Smooth muscle cell (in vitro differentiated cells): ENCODE results near the gene CD320. TPM values are rescaled to one million over a fixed set of nuclear protein-coding genes. Genes with fewer than 3 reads are reported as not detected.

ENCODE experiments used
- DNase-seq: peaks from one replicate; lab custom pipeline; 2025; ENCODE audit not compliant: unreplicated experiment; lab: John Stamatoyannopoulos, UW
- H2AFZ ChIP-seq: fragments of 200-600 bp; sonication (generic); 2 replicates; pipeline ENCODE4 v1.6.0; 2016; ENCODE audit warnings: antibody characterized with exemption, low read depth, mild to moderate bottlenecking
- H3F3A ChIP-seq: fragments of 200-600 bp; sonication (generic); 2 replicates; pipeline ENCODE4 v1.6.0; 2017; ENCODE audit warnings: antibody characterized with exemption, low read depth
- H3K27ac ChIP-seq: fragments of 200-600 bp; sonication (generic); 2 replicates; pipeline ENCODE4 v1.5.1; 2016; ENCODE audit warnings: low read depth, mild to moderate bottlenecking
- H3K27me3 ChIP-seq: fragments of 200-600 bp; sonication (generic); 2 replicates; pipeline ENCODE4 v1.6.1; 2016; ENCODE audit warnings: low read depth, mild to moderate bottlenecking
- H3K36me3 ChIP-seq: fragments of 200-600 bp; sonication (generic); 2 replicates; pipeline ENCODE4 v1.5.1; 2016; ENCODE audit warnings: low read depth
- H3K4me1 ChIP-seq: fragments of 200-600 bp; sonication (generic); 2 replicates; pipeline ENCODE4 v1.5.1; 2016; ENCODE audit warnings: low read depth
- H3K4me2 ChIP-seq: fragments of 200-600 bp; sonication (generic); 2 replicates; pipeline ENCODE4 v1.6.0; 2016; ENCODE audit warnings: mild to moderate bottlenecking
- H3K4me3 ChIP-seq: fragments of 200-600 bp; sonication (generic); 2 replicates; pipeline ENCODE4 v1.5.1; 2016; ENCODE audit warnings: mild to moderate bottlenecking
- H3K79me2 ChIP-seq: fragments of 200-600 bp; sonication (generic); 2 replicates; pipeline ENCODE4 v1.6.0; 2016; ENCODE audit warnings: low read depth, mild to moderate bottlenecking
- H3K9ac ChIP-seq: fragments of 200-600 bp; sonication (generic); 2 replicates; pipeline ENCODE4 v1.6.0; 2016; ENCODE audit warnings: low read depth
- H3K9me3 ChIP-seq: fragments of 200-600 bp; sonication (generic); replicated peaks from 2 replicates; pipeline ENCODE4 v1.5.1; 2016; ENCODE audit warnings: low read depth
- H4K20me1 ChIP-seq: fragments of 200-600 bp; sonication (generic); 2 replicates; pipeline ENCODE4 v1.6.0; 2016; ENCODE audit warnings: low read depth
- WGBS: methylation state at CpG from one replicate; pipeline ENCODE4 v1.1.7; 2016; ENCODE audit warnings: low lambda C conversion rate; 5-methylcytosine and 5-hydroxymethylcytosine counted together
- polyA plus RNA-seq: library from polyadenylated mRNA; unstranded; fragments of >200 nt; fragmentation: Nextera tagmentation; extraction: Ambion mirVana; gene quantifications from 2 replicates; pipeline ENCODE4 v1.2.1, GENCODE V29; 2016
- total RNA-seq: library from RNA; depleted of rRNA; stranded (reverse); fragments of >200 nt; gene quantifications from 2 replicates; pipeline ENCODE4 v1.2.3, GENCODE V29; 2014
- TF ChIP-seq, protein P1 (sequence below): fragments of 200-600 bp; sonication (generic); IDR thresholded peaks from 2 replicates; pipeline ENCODE4 v1.5.1; 2017; ENCODE audit warnings: borderline replicate concordance, mild to moderate bottlenecking, antibody characterized with exemption; ENCODE audit not compliant: insufficient read depth, poor library complexity, severe bottlenecking

CD320 gene
- total and polyA plus RNA-seq, 2 experiments from 2014 or later, result 23.8 to 42.7 TPM

DNA sequence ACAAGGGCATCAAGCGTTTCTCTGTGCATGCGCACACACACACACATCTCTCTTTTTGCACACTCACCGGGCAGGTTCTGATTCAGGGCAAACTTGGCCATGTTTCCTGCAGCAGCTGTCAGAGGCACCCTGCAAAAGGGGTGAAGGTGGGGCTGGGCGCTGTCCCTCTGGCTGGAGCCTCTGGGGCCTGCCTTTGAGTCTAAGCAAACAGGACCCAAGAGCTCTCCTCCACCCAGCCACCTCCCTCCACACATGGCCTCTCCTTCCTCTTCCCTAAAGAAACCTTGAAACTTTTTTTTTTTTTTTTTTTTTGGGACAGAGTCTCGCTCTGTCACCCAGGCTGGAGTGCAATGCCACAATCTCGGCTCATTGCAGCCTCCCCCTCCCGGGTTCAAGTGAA lies 29.6 kb upstream of the CD320 start:
- peaks cover 2% of the 10 kb centered on the region for H3K4me1 ChIP-seq
- DNase-seq, result no peak
- TF ChIP-seq, protein P1, sequence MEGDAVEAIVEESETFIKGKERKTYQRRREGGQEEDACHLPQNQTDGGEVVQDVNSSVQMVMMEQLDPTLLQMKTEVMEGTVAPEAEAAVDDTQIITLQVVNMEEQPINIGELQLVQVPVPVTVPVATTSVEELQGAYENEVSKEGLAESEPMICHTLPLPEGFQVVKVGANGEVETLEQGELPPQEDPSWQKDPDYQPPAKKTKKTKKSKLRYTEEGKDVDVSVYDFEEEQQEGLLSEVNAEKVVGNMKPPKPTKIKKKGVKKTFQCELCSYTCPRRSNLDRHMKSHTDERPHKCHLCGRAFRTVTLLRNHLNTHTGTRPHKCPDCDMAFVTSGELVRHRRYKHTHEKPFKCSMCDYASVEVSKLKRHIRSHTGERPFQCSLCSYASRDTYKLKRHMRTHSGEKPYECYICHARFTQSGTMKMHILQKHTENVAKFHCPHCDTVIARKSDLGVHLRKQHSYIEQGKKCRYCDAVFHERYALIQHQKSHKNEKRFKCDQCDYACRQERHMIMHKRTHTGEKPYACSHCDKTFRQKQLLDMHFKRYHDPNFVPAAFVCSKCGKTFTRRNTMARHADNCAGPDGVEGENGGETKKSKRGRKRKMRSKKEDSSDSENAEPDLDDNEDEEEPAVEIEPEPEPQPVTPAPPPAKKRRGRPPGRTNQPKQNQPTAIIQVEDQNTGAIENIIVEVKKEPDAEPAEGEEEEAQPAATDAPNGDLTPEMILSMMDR, result no peak
- no peak overlapping the region for H3K4me3 ChIP-seq
- no peak overlapping the region for H3K27ac ChIP-seq
- 89% methylated on average over 7 of the region's 7 CpGs for whole genome bisulfite sequencing
- H3K36me3 ChIP-seq, result no peaks in the 10 kb centered on the region
- no peaks in the 10 kb centered on the region for H4K20me1 ChIP-seq
- no peak overlapping the region for H3K9ac ChIP-seq
- peaks cover 37% of the 10 kb centered on the region for H3K27me3 ChIP-seq
- no peak overlapping the region for H3K4me2 ChIP-seq
- H3K9me3 ChIP-seq, result no peaks in the 10 kb centered on the region
- H3K79me2 ChIP-seq, result no peaks in the 10 kb centered on the region
- H3F3A ChIP-seq, result no peaks in the 10 kb centered on the region
- H2AFZ ChIP-seq, result no peak overlapping the region

DNA sequence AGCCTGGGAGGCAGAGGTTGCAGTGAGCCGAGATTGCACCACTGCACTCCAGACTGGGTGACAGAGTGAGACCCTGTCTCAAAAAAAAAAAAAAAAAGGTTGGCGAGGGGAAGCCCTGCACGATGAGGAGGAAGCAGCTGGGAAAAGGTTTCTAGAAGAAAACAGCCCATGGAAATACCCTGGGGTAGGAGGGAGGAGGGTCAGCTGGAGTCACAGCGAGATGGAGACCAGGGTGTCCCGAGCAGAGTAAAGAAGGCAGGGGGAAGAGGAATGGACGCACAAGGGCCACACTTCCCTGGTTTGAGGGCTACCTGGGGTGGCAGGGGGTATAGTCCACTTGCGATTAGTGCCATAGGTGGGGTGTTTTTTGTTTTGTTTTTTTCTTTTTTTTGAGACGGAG lies 28.5 kb upstream of the CD320 start:
- no peaks in the 10 kb centered on the region for H3K4me1 ChIP-seq
- no peak overlapping the region for H3K4me2 ChIP-seq
- no peaks in the 10 kb centered on the region for H3K9me3 ChIP-seq
- H3K4me3 ChIP-seq, result no peak overlapping the region
- H4K20me1 ChIP-seq, result no peaks in the 10 kb centered on the region
- H3K27ac ChIP-seq, result no peak overlapping the region
- WGBS, result 85% methylated on average over 8 of the region's 8 CpGs
- TF ChIP-seq, protein P1, result no peak
- peaks cover 42% of the 10 kb centered on the region for H3K27me3 ChIP-seq
- H3K36me3 ChIP-seq, result no peaks in the 10 kb centered on the region
- no peak overlapping the region for H2AFZ ChIP-seq
- H3K9ac ChIP-seq, result no peak overlapping the region
- H3F3A ChIP-seq, result no peaks in the 10 kb centered on the region
- no peaks in the 10 kb centered on the region for H3K79me2 ChIP-seq
- no peak for DNase-seq

DNA sequence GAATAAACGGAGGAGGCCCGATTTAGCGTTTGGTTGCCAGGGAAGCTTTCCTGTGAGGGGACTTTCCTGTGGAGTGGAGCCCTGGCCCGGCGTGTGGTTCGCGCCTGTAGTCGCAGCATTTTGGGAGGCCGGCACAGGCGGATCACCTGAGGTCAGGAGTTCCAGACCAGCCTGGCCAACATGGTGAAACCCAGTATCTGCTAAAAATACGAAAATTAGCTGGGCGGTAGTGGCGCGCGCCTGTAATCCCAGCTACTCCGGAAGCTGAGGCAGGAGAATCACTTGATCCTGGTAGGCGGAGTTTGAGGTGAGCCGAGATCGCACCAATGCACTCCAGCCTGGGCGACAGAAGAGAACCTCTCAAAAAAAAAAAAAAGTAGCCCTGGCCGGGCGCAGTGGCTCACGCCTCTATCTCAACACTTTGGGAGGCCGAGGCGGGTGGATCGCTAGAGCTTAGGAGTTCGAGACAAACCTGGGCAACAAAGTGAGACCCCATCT lies 28.0 kb upstream of the CD320 start:
- Histone ChIP-seq H3K4me3 (no peak overlapping the region), H3K36me3 (no peaks in the 10 kb centered on the region), H2AFZ (no peak overlapping the region), H3K79me2 (no peaks in the 10 kb centered on the region), H3K9ac (no peak overlapping the region), H3K27ac (no peak overlapping the region), H4K20me1 (no peaks in the 10 kb centered on the region), H3K9me3 (no peaks in the 10 kb centered on the region), H3K27me3 (peaks cover 42% of the 10 kb centered on the region), H3F3A (no peaks in the 10 kb centered on the region), H3K4me1 (no peaks in the 10 kb centered on the region), H3K4me2 (no peak overlapping the region)
- DNase-seq, result no peak
- 60% methylated on average over 26 of the region's 27 CpGs for WGBS
- TF ChIP-seq, protein P1, result no peak

DNA sequence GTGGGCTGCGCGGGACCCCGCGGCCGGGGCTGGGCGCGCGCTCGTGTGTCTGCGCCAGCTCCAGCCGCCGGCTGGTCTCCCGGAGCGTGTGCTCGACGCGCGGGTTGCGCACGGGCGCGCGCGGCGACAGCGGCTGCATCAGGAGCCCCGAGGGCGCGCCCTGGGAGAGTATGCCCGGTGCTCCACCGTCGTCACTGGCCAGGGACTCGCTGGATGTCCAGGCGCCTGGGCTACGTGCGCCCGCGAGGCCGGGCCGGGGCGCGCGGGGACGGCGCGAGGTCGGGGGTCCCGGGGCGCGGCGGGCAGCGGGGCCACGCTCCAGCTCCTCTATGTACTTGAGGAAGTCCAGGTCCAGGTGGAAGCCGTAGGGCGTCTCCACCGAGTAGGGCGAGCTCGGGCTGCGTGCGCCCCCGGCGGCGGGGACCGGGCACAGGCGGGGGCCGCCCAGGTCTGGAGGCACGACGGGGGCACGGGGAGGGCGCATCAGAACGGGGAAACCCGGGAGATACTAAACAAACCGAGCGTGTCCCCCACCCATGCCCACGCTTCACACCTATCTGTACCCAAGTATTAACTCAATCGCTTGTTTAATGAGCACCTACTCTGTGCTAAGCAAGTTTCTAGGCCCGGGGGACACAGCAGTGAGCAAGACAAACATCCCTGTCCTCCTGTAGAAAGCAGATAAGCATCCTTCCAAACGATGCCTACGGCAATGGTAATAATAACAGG lies 27.3 kb upstream of the CD320 start:
- Histone ChIP-seq H3K27ac (no peak overlapping the region), H3K79me2 (no peaks in the 10 kb centered on the region), H3F3A (no peaks in the 10 kb centered on the region), H3K27me3 (peaks cover 41% of the 10 kb centered on the region), H2AFZ (no peak overlapping the region), H3K36me3 (no peaks in the 10 kb centered on the region), H3K9ac (no peak overlapping the region), H4K20me1 (no peaks in the 10 kb centered on the region), H3K9me3 (no peaks in the 10 kb centered on the region), H3K4me3 (peak overlapping the region; percentile 23), H3K4me1 (no peaks in the 10 kb centered on the region), H3K4me2 (peak overlapping the region; percentile 74)
- TF ChIP-seq, protein P1, result no peak
- DNase-seq, result no peak
- WGBS, result 11% methylated on average over 35 of the region's 79 CpGs
